Smooth muscle cell (in vitro differentiated cells): ENCODE measurements around the gene PDE3B. TPM values are rescaled to one million over a fixed set of nuclear protein-coding genes. Genes with fewer than 3 reads are reported as not detected.

Experiments used
- DNase-seq: peaks from one replicate; lab custom pipeline; 2025; ENCODE audit not compliant: unreplicated experiment; lab: John Stamatoyannopoulos, UW
- H2AFZ ChIP-seq: fragments of 200-600 bp; sonication (generic); 2 replicates; pipeline ENCODE4 v1.6.0; 2016; ENCODE audit warnings: antibody characterized with exemption, low read depth, mild to moderate bottlenecking
- H3F3A ChIP-seq: fragments of 200-600 bp; sonication (generic); 2 replicates; pipeline ENCODE4 v1.6.0; 2017; ENCODE audit warnings: antibody characterized with exemption, low read depth
- H3K27ac ChIP-seq: fragments of 200-600 bp; sonication (generic); 2 replicates; pipeline ENCODE4 v1.5.1; 2016; ENCODE audit warnings: low read depth, mild to moderate bottlenecking
- H3K27me3 ChIP-seq: fragments of 200-600 bp; sonication (generic); 2 replicates; pipeline ENCODE4 v1.6.1; 2016; ENCODE audit warnings: low read depth, mild to moderate bottlenecking
- H3K36me3 ChIP-seq: fragments of 200-600 bp; sonication (generic); 2 replicates; pipeline ENCODE4 v1.5.1; 2016; ENCODE audit warnings: low read depth
- H3K4me1 ChIP-seq: fragments of 200-600 bp; sonication (generic); 2 replicates; pipeline ENCODE4 v1.5.1; 2016; ENCODE audit warnings: low read depth
- H3K4me2 ChIP-seq: fragments of 200-600 bp; sonication (generic); 2 replicates; pipeline ENCODE4 v1.6.0; 2016; ENCODE audit warnings: mild to moderate bottlenecking
- H3K4me3 ChIP-seq: fragments of 200-600 bp; sonication (generic); 2 replicates; pipeline ENCODE4 v1.5.1; 2016; ENCODE audit warnings: mild to moderate bottlenecking
- H3K79me2 ChIP-seq: fragments of 200-600 bp; sonication (generic); 2 replicates; pipeline ENCODE4 v1.6.0; 2016; ENCODE audit warnings: low read depth, mild to moderate bottlenecking
- H3K9ac ChIP-seq: fragments of 200-600 bp; sonication (generic); 2 replicates; pipeline ENCODE4 v1.6.0; 2016; ENCODE audit warnings: low read depth
- H3K9me3 ChIP-seq: fragments of 200-600 bp; sonication (generic); replicated peaks from 2 replicates; pipeline ENCODE4 v1.5.1; 2016; ENCODE audit warnings: low read depth
- H4K20me1 ChIP-seq: fragments of 200-600 bp; sonication (generic); 2 replicates; pipeline ENCODE4 v1.6.0; 2016; ENCODE audit warnings: low read depth
- WGBS: methylation state at CpG from one replicate; pipeline ENCODE4 v1.1.7; 2016; ENCODE audit warnings: low lambda C conversion rate; 5-methylcytosine and 5-hydroxymethylcytosine counted together
- polyA plus RNA-seq: library from polyadenylated mRNA; unstranded; fragments of >200 nt; fragmentation: Nextera tagmentation; extraction: Ambion mirVana; gene quantifications from 2 replicates; pipeline ENCODE4 v1.2.1, GENCODE V29; 2016
- total RNA-seq: library from RNA; depleted of rRNA; stranded (reverse); fragments of >200 nt; gene quantifications from 2 replicates; pipeline ENCODE4 v1.2.3, GENCODE V29; 2014
- TF ChIP-seq, protein P1 (sequence below): fragments of 200-600 bp; sonication (generic); IDR thresholded peaks from 2 replicates; pipeline ENCODE4 v1.5.1; 2017; ENCODE audit warnings: borderline replicate concordance, mild to moderate bottlenecking, antibody characterized with exemption; ENCODE audit not compliant: insufficient read depth, poor library complexity, severe bottlenecking

Gene PDE3B
- total and polyA plus RNA-seq, 2 experiments from 2014 or later = 1.7 to 1.8 TPM

DNA sequence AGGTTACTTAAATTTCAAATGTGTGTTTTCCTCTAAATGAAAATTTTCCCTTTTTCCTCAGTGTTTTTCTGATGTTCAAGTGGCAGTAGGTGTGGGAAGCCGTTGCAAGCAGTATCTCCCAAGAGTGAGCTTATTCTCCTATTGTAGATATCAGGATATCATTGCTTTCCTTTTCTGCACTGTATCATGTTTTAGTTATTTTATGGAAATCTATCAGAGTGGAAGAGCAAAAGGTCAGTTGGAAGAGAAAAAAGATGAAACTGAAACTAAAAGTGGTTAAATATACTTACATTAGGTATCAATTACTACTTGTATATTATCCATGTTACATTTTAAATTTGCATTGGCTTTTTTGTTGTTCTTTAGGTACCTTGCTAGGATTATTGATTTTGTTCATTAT lies 57.0 kb downstream of the PDE3B start:
- Histone ChIP-seq H3K79me2 (no peaks in the 10 kb centered on the region), H3K36me3 (peaks cover 4% of the 10 kb centered on the region), H2AFZ (no peak overlapping the region), H3K4me1 (no peaks in the 10 kb centered on the region), H3F3A (no peaks in the 10 kb centered on the region), H3K27me3 (no peaks in the 10 kb centered on the region), H3K9me3 (no peaks in the 10 kb centered on the region), H3K27ac (no peak overlapping the region), H3K9ac (no peak overlapping the region), H4K20me1 (no peaks in the 10 kb centered on the region), H3K4me2 (no peak overlapping the region), H3K4me3 (no peak overlapping the region)
- DNase-seq = no peak
- TF ChIP-seq, protein P1, sequence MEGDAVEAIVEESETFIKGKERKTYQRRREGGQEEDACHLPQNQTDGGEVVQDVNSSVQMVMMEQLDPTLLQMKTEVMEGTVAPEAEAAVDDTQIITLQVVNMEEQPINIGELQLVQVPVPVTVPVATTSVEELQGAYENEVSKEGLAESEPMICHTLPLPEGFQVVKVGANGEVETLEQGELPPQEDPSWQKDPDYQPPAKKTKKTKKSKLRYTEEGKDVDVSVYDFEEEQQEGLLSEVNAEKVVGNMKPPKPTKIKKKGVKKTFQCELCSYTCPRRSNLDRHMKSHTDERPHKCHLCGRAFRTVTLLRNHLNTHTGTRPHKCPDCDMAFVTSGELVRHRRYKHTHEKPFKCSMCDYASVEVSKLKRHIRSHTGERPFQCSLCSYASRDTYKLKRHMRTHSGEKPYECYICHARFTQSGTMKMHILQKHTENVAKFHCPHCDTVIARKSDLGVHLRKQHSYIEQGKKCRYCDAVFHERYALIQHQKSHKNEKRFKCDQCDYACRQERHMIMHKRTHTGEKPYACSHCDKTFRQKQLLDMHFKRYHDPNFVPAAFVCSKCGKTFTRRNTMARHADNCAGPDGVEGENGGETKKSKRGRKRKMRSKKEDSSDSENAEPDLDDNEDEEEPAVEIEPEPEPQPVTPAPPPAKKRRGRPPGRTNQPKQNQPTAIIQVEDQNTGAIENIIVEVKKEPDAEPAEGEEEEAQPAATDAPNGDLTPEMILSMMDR = no peak
- 89% methylated on average over 1 of the region's 1 CpG for WGBS

GRCh38 chr11:14702760-14703159 lies 59.2 kb downstream of the PDE3B start:
- H2AFZ ChIP-seq = no peak overlapping the region
- 93% methylated on average over 1 of the region's 1 CpG for WGBS
- H4K20me1 ChIP-seq = no peaks in the 10 kb centered on the region
- no peaks in the 10 kb centered on the region for H3K27me3 ChIP-seq
- H3K27ac ChIP-seq = no peak overlapping the region
- no peak overlapping the region for H3K4me2 ChIP-seq
- H3K4me1 ChIP-seq = no peaks in the 10 kb centered on the region
- H3K4me3 ChIP-seq = no peak overlapping the region
- TF ChIP-seq, protein P1 = no peak
- no peak for DNase-seq
- H3K9me3 ChIP-seq = no peaks in the 10 kb centered on the region
- H3F3A ChIP-seq = no peaks in the 10 kb centered on the region
- H3K79me2 ChIP-seq = no peaks in the 10 kb centered on the region
- H3K9ac ChIP-seq = no peak overlapping the region
- peaks cover 4% of the 10 kb centered on the region for H3K36me3 ChIP-seq

DNA sequence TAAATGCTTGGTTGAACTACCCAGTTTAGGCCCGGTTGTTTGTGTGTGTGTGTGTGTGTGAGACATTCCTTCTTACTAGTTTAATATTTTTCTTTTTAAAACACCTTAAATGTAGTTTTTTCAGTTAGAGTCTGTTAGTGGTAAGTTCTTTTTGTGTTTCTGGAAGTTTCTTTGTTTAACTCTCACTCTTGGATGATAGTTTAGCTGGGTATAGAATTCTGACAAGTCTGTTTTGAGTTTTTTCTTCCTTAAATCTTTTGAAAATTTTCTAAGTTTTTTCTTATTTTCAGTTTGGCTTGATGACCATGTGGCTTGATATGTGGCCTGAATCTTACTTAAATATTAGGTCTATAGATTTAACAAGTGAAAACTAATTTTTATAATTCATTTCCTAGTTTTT lies 60.1 kb downstream of the PDE3B start:
- Histone ChIP-seq H3F3A (no peaks in the 10 kb centered on the region), H3K36me3 (peaks cover 4% of the 10 kb centered on the region), H3K27ac (no peak overlapping the region), H3K27me3 (no peaks in the 10 kb centered on the region), H3K4me1 (no peaks in the 10 kb centered on the region), H3K4me2 (no peak overlapping the region), H2AFZ (no peak overlapping the region), H3K9me3 (no peaks in the 10 kb centered on the region), H3K9ac (no peak overlapping the region), H3K4me3 (no peak overlapping the region), H3K79me2 (no peaks in the 10 kb centered on the region), H4K20me1 (no peaks in the 10 kb centered on the region)
- no peak for DNase-seq
- TF ChIP-seq, protein P1 = no peak
- WGBS = 93% methylated on average over 1 of the region's 1 CpG

DNA sequence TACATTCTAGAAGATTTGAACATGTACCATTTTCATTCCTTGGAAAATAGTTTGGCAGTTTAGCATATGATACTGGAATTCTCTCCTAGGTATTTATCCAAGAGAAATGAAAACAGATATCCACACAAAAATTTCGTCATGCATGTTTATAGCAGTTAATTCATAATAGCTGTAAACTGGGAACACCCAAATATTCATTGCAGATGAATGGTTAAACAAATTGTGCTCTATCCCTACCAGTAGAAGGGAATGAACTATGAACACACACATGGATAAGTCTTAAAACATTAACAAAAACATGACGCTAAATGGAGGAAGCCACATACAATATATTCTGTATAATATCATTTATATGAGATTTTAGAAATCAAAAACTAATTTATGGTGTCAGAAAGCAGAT lies 61.5 kb downstream of the PDE3B start:
- no peak for DNase-seq
- WGBS = 95% methylated on average over 2 of the region's 2 CpGs
- Histone ChIP-seq H4K20me1 (no peaks in the 10 kb centered on the region), H3K4me3 (no peak overlapping the region), H3K9me3 (no peaks in the 10 kb centered on the region), H3K9ac (no peak overlapping the region), H3K27ac (no peak overlapping the region), H3K4me1 (no peaks in the 10 kb centered on the region), H3K79me2 (no peaks in the 10 kb centered on the region), H3K36me3 (peaks cover 4% of the 10 kb centered on the region), H3K27me3 (no peaks in the 10 kb centered on the region), H3F3A (no peaks in the 10 kb centered on the region), H2AFZ (no peak overlapping the region), H3K4me2 (no peak overlapping the region)
- TF ChIP-seq, protein P1 = no peak
